Measurements from ENCODE around the gene PTGER2.

The PTGER2 gene

DNA sequence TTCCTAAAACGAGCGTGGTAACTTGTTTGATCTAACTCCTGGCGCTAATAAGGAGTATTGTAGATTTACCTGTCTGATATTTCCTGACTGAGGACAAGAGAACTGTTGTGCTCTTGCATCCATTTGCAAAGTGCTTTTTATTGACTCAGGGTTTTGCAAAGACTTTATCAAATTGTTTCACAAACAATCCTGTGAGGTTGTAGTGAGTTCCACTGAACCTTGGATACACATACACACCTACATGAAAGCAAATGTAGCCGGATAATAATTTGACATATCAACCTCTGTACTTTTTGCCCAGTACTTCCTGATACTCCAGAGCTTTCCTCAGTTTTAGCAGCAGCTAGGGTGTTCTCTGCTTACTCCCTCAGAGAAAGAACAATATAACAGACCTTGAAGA lies 6.7 kb upstream of the PTGER2 start:
- no peak for DNase-seq (ENCODE audit: low spot score)

GRCh38 chr14:52307905-52308304 lies 6.2 kb upstream of the PTGER2 start:
- no peak for DNase-seq (ENCODE audit: low spot score)

- no peak for DNase-seq (ENCODE audit: low spot score)
These were observed 3.6 kb upstream of the PTGER2 start for GRCh38 chr14:52310541-52310940.

DNA sequence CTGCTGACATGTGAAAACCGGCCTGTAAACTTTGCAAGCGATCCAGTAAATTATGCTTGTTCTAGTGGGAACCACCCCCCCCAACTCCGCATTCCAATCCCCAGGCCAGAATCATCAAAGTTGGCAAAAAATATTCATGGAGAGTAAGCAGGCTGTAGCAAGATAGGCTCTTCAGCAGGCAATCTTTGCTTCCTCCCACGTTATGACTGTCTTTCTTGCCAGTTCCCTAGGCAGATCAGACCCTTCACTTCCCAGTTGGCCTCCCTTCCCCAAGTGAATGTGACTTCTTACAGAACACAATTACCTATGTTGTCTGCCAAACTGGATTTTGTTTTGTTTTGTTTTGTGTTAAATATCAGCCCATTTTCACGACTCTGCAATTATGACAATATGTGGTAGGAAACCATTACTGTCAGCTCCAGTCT lies 1.2 kb upstream of the PTGER2 start:
- no peak for DNase-seq (ENCODE audit: low spot score)

- no peak for DNase-seq (ENCODE audit: low spot score)
These were observed 650 bp upstream of the PTGER2 start for GRCh38 chr14:52313462-52313861.

DNA sequence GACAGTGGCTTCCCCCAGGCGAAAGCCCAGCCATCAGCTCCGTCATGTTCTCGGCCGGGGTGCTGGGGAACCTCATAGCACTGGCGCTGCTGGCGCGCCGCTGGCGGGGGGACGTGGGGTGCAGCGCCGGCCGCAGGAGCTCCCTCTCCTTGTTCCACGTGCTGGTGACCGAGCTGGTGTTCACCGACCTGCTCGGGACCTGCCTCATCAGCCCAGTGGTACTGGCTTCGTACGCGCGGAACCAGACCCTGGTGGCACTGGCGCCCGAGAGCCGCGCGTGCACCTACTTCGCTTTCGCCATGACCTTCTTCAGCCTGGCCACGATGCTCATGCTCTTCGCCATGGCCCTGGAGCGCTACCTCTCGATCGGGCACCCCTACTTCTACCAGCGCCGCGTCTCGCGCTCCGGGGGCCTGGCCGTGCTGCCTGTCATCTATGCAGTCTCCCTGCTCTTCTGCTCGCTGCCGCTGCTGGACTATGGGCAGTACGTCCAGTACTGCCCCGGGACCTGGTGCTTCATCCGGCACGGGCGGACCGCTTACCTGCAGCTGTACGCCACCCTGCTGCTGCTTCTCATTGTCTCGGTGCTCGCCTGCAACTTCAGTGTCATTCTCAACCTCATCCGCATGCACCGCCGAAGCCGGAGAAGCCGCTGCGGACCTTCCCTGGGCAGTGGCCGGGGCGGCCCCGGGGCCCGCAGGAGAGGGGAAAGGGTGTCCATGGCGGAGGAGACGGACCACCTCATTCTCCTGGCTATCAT lies 663 bp downstream of the PTGER2 start:
- peak; percentile 13 for DNase-seq (ENCODE audit: low spot score)

- no peak for DNase-seq (ENCODE audit: low spot score)
These were observed 1.2 kb downstream of the PTGER2 start for GRCh38 chr14:52315355-52315718.

- DNase-seq (ENCODE audit: low spot score): no peak
These were observed 4.0 kb downstream of the PTGER2 start for GRCh38 chr14:52318062-52318461.

GRCh38 chr14:52318826-52319645 lies 4.9 kb downstream of the PTGER2 start:
- DNase-seq (ENCODE audit: low spot score): no peak

DNA sequence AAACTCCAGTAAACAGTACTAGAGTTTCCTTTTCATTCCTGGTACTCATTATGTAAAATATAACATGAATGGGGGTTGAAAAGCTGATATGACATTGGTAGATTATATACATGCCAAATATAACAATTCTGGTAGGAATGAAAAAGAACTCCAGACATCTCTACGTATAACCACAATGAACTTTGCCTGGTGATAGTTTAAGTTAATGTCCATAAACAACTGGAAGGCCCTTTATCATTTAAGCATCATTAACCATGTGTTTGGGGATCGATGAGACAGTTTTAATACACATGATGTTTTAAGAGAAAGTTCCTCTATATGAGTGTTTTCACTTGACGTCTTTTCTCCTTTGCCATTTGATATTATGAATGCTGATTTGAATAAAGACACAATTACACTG lies 5.8 kb downstream of the PTGER2 start:
- no peak for DNase-seq (ENCODE audit: low spot score)

DNA sequence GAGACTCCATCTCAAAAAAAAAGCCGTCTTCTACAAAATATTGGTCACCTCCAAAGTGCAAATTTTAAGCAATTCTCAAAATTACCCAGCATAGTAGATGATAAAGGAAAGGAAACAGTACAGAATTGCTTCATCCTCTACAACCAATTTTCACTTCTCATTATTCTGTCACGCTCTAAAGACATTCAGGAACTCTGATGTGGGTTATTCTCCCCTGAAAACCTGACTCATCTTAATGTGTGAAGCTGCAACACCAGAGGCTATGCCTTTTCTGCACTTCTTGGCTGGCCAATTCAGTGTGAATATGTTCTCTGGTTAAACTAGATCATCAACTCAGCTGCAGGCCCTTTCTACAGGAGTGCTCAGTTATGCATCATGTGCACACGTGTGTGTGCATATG lies 11.0 kb downstream of the PTGER2 start:
- DNase-seq (ENCODE audit: low spot score): no peak

- DNase-seq (ENCODE audit: low spot score): no peak
These were observed 11.5 kb downstream of the PTGER2 start for GRCh38 chr14:52325630-52326029.

DNA sequence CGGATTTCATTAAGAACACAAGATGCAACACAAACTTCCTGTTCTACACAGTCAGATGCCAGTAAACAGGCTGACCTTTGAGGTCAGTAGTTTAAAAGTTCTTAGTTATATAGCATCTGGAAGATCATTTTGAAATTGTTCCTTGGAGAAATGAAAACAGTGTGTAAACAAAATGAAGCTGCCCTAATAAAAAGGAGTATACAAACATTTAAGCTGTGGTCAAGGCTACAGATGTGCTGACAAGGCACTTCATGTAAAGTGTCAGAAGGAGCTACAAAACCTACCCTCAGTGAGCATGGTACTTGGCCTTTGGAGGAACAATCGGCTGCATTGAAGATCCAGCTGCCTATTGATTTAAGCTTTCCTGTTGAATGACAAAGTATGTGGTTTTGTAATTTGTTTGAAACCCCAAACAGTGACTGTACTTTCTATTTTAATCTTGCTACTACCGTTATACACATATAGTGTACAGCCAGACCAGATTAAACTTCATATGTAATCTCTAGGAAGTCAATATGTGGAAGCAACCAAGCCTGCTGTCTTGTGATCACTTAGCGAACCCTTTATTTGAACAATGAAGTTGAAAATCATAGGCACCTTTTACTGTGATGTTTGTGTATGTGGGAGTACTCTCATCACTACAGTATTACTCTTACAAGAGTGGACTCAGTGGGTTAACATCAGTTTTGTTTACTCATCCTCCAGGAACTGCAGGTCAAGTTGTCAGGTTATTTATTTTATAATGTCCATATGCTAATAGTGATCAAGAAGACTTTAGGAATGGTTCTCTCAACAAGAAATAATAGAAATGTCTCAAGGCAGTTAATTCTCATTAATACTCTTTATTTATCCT lies 13.5 kb downstream of the PTGER2 start:
- no peak for DNase-seq (ENCODE audit: low spot score)

DNA sequence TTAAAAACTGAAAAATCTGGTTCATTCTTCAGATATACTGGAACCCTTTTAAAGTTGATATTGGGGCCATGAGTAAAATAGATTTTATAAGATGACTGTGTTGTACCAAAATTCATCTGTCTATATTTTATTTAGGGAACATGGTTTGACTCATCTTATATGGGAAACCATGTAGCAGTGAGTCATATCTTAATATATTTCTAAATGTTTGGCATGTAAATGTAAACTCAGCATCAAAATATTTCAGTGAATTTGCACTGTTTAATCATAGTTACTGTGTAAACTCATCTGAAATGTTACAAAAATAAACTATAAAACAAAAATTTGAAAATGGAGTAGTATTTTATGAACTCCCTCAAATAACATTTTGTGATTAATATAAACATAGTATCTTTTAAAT lies 14.2 kb downstream of the PTGER2 start:
- DNase-seq (ENCODE audit: low spot score): no peak

DNA sequence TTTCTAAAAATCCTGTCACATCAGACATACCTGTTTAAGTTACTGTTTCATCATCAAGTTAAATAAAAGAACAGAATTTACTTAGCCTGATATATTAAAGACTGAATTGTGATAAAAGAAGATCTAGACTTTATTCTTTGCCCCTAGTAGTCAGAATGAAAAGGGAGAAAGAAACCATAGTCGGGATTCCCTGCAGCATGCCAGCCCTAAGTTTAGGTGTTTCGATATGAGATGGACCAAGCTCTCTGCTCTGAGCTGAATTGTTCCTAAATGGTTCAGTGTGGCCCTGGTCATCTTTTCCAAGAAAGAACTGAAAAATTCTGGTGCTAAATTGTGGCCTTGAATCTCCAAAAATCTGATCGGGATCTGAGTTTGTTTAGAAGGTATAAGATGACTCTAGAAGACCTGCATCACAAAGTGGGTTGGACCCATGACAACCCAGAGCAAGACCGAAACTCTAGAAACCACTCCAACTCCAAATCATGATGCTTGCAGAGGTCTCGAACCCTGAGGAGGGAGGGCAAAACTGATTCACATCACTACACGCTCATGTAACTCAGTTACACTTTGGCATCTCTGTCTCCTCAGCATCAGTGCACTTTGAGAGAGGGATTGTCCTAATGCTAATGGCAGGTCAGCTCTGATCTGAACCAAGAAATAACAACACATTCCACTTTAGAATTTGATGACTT lies 15.7 kb downstream of the PTGER2 start:
- DNase-seq (ENCODE audit: low spot score): no peak

DNA sequence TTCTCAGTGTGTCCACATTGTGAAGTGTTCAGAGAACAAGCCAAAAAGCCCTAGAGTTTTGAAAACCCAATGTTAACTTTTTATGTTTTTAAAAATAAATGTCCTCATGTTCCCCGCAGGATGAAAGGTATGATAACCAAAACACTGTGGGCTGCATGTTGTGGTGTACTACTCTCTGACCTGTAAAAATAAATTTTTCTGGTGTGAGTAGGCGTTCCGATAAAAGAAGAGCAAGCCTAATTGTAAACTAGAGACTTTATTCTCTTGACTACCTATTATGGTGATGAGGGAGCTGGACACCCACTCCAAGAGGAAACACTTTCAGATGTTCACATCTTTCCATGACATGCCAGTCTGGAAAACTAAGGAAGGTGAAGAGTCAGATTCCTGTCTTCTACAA lies 18.2 kb downstream of the PTGER2 start:
- DNase-seq (ENCODE audit: low spot score): no peak

GRCh38 chr14:52333108-52333507 lies 19.0 kb downstream of the PTGER2 start:
- no peak for DNase-seq (ENCODE audit: low spot score)

DNA sequence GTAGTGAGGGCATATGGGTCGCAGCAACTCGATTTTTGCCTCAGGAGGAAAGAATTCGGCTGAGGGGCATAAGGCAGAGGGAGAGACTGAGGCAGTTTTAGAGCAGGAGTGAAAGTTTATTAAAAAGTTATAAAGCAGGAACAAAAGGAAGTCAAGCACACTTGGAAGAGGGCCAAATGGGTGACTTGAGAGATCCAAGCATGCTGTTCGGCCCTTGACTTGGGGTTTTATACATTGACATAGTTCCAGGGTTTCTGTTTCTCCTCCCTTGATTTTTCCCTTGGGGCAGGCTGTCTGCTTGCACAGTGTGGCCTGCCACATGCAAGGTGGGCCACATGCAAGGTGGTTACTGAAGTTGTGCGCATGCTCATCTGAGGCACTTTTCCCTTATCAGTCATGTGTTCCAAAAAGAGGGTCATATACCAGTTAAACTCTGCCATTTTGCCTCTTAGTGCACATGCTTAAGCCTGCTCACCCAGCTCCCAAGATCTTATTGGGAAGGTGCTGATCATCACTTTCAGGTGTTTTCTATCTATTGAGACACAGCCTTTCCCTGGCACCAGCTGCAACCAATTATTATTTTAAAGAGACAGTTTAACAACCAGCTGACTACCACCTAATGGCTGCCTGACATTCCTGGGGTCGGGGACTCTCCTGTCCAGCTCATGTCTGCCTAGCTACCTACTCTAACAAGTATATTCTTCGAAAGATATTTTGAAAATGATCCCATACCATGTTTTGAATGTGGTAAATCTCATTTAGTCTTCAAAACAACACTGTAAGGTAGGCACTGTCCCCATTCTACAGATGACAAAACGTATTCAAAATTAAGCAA lies 19.9 kb downstream of the PTGER2 start:
- no peak for DNase-seq (ENCODE audit: low spot score)

- no peak for DNase-seq (ENCODE audit: low spot score)
These were observed 22.1 kb downstream of the PTGER2 start for GRCh38 chr14:52336241-52336640.

DNA sequence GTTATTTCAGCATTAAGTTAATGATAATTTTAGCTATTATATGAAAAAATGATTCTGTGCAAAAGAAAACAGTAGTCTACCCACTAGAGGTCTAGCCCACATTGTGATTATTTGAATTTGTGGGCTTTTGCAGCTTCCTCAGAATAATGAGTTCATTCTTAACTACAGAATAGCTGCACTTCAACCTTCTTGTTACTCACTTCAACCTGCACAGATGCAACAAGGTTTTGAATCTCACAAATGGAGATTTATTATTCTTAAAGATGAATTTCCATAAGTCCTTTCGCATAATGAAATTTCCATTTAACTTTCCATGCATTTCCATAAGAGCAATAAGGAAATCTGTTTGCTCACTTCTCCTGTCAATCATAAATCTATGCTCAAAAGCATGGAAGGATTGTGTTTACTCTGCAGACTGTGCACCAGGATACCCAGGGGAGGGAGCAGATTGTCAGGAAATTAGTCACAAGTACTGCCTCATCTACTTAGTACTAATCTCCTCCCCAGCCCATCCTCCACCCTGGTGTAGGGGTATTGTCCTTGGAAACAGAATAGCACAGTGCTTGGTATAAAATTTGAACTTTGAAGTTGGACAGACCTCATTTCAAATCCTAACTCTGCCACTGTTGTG lies 24.1 kb downstream of the PTGER2 start:
- no peak for DNase-seq (ENCODE audit: low spot score)

DNA sequence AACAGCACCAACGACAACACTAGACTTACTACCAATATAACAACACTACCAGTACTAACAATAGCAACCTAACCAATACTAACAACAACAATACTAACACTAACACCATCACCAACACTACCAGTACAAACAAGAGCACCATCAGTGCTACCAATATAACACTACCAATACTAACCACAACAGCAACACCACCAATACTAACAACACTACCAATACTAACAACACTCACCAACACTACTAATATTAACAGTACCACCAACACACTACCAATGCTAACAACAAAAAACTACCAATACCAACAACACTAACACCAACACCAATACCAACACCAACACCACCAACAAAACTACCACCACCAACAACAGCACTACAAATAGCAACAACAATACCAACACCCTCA lies 25.1 kb downstream of the PTGER2 start:
- DNase-seq (ENCODE audit: low spot score): no peak

All from SW480 (cell line).